WI38 (cell line): ENCODE results near the gene LDLRAD2.
"Not testable (repeated sequence)": the region's sequence is repeated elsewhere in the genome, so short reads cannot be mapped to it uniquely, and the experiment has no call there.

Source experiments
- H3K4me3 ChIP-seq: 2 replicates; pipeline ENCODE4 v1.5.1; 2011; ENCODE audit warnings: low read depth, mild to moderate bottlenecking, control low read depth, low read length
- CTCF ChIP-seq: IDR thresholded peaks from 2 replicates; pipeline ENCODE4 v1.5.1; 2012; ENCODE audit warnings: low read depth, mild to moderate bottlenecking, control low read depth, low read length

The LDLRAD2 gene

GRCh38 chr1:21822349-21822748 lies 10.3 kb downstream of the LDLRAD2 start:
- no peak for TF ChIP-seq CTCF
- no peak overlapping the region for H3K4me3 ChIP-seq

- TF ChIP-seq CTCF, result no peak
- H3K4me3 ChIP-seq, result no peak overlapping the region
These were observed 11.3 kb downstream of the LDLRAD2 start for GRCh38 chr1:21823206-21823979.

- H3K4me3 ChIP-seq, result no peak overlapping the region
- no peak for TF ChIP-seq CTCF
These were observed 12.1 kb downstream of the LDLRAD2 start for GRCh38 chr1:21823980-21824702.

- no peak overlapping the region for H3K4me3 ChIP-seq
- TF ChIP-seq CTCF, result no peak
These were observed 12.9 kb downstream of the LDLRAD2 start for GRCh38 chr1:21824926-21825325.

- no peak for TF ChIP-seq CTCF
These were observed 13.3 kb downstream of the LDLRAD2 start for GRCh38 chr1:21825393-21825792.

GRCh38 chr1:21826694-21827093 lies 14.6 kb downstream of the LDLRAD2 start:
- H3K4me3 ChIP-seq, result not testable (repeated sequence)

More at GRCh38 chr1:21825393-21825792, 13.3 kb downstream of the LDLRAD2 start:
- H3K4me3 ChIP-seq, result no peak overlapping the region

GRCh38 chr1:21827141-21827679 lies 15.1 kb downstream of the LDLRAD2 start:
- TF ChIP-seq CTCF, result no peak
- H3K4me3 ChIP-seq, result no peak overlapping the region
